Medulla oblongata (tissue), 1 donor: ENCODE measurements around the gene DPH2.

ENCODE experiments used
- DNase-seq: peaks from one replicate; pipeline ENCODE4 v3.0.0-alpha.2; 2015; ENCODE audit errors: extremely low spot score

DPH2 gene

GRCh38 chr1:43982808-43983207 is 13.0 kb downstream of the DPH2 start:
- DNase-seq: no peak

- DNase-seq: no peak
Observed at GRCh38 chr1:43983253-43983899, 13.6 kb downstream of the DPH2 start.

DNA sequence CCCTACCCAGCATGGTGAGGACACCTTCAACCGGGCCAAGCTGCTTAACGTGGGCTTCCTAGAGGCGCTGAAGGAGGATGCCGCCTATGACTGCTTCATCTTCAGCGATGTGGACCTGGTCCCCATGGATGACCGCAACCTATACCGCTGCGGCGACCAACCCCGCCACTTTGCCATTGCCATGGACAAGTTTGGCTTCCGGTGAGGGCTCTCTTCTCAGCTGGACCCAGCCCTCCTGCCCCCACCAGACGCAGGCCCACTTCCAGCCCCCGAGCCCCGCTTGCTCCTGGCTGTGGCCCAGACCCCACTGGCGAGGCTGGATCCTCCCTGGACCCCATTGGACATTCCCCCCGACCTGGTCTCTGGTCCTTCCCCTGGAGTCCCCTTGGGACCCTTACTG is 15.0 kb downstream of the DPH2 start:
- no peak for DNase-seq

GRCh38 chr1:43985984-43986595 is 16.3 kb downstream of the DPH2 start:
- no peak for DNase-seq

- no peak for DNase-seq
Observed at GRCh38 chr1:43986712-43987111, 16.9 kb downstream of the DPH2 start.

GRCh38 chr1:43987159-43987902 is 17.5 kb downstream of the DPH2 start:
- DNase-seq: no peak

- DNase-seq: no peak
Observed at GRCh38 chr1:43990271-43991199, 20.7 kb downstream of the DPH2 start.

DNA sequence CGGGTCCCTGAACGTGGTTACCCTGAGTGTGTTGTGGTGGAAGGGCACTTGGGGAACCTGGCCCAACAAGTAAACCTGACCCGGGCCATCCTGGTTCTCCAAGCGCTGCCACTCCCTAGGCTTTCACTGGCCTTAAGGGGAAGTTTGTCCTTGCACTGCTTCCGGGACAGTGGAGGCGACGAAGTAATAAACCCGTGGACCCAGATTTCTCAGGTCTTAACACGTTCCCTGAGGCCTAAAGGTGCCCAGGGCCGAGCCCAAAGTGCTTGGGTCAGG is 21.3 kb downstream of the DPH2 start:
- no peak for DNase-seq

DNA sequence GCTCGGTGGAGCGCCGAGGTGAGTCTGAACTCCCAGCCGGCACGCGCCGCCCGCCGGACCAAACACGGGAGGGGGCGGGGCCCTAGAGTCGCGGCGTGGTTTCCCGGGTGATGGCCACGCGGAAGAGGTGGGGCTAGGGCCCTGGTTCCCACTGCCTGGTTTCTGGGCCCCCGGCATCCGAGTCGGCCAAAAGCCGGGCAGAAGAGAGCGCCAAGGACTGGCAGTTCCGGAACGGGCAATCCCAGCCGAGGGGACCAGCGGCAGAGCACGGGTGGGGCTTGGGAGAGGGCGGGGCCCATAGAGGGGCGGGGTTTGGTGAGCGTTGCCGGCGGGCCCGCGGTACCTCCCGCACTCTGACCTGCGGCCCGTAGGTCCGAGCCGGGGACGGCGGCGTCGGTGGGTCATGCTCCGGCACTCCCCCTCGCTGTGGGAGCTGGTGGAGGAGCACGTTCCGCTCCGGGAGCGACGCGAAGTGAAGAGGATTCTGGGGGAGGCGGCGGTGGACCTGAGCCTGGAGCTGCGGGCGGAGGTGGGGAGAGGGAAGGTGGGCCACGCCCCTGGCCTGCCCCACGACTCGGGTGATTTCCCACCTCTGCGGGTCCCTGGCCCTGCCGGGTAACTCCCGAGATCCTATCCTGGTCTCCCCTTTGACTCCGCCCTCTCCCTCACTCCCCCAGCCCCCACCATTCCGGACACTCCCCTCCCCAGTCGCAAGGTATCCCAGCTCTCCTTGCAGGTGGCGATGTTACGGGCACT is 21.8 kb downstream of the DPH2 start, which contains the start of gene CCDC24:
CCDC24 (plus strand) TSS at position 124 of the 756 bp plus-strand sequence; CDS start at position 404, 280 bp downstream.
- DNase-seq: peak; percentile 90

GRCh38 chr1:43992232-43992995 is 22.6 kb downstream of the DPH2 start:
- no peak for DNase-seq

DNA sequence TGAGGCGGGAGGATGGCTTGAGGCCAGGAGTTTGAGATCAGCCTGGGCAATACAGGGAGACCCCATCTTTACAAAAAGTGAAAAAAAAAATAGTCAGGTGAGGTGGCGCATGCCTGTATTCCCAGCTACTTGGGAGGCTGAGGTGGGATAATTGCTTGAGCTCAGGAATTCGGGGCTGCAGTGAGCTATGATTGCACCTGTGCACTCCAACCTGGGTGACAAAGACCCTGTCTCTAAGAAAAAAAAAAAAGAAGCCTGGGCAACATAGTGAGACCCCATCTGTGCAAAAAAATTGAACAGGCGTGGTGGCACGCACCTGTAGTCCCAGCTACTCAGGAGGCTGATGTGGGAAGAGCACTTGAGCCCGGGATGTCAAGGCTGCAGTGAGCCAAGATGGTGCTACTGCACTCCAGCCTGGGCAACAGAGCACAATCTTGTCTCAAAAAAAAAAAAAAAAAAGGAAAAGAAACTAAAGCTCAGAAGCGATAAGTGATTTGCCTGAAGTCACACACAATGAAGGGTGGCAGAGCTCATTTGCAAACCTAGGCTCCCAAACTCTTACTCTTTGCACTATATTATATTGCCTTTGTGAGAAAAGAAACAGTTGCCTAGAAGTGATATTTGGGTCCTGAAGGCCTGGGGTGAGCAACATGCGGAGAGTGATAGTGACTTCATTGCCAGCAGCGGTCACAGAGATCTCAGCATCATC is 23.6 kb downstream of the DPH2 start:
- no peak for DNase-seq

GRCh38 chr1:43994071-43994470 is 24.3 kb downstream of the DPH2 start:
- no peak for DNase-seq

- DNase-seq: peak; percentile 37
Observed at GRCh38 chr1:43994794-43995790, 25.3 kb downstream of the DPH2 start.

- peak; percentile 56 for DNase-seq
Observed at GRCh38 chr1:43995984-43996732, 26.3 kb downstream of the DPH2 start.

DNA sequence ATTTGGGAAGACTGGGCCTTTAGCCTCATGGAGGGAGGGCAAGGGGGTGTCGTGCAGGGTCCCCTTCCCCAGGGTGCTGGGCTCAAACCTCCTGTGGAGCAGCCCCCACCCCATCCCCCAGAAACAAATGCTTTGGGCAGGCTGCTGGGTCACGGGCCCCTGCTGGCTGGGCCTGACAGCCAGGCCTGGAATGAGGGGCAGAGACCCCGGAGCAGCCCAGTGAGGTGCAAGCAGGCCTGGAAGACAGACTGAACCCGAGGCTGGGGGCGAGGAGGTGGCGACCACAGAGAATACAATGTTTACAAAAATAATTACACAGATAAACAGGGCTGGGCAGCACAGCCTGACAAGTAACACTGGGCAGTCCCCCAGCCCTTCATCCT is 26.9 kb downstream of the DPH2 start:
- DNase-seq: no peak

DNA sequence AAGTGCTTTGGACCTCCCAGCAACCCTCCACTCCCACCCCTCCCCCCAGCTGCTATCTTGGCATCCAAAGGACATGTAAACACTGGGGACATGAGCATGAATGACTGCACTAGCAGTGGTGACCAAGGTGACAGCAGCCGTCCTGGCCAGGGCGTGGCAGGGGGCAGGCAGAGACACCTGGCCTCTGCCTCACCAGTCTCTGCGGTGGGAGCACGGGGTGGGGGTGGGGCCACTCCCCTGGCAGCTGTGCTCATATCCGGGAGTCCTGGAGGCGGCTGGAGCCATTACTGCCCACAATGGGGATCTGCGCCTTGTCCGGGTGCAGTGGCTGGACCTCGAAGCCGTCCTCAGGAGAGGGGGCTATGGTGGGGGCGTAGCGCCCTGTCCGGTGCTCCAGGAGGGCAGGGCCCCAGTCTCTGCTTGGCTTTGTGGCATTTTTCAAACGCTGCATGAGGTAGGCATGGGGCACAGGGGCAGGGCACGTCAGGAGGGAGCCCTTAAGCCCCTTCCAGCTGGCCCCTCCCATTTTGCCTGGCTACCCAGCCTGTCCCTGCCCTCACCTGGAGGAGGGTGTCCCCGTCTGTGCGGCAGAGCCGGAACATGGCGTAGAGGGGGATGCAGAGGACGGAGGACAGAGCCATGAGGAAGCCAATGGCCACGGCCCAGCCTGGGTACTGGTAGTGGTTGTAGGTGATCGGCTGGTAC is 27.6 kb downstream of the DPH2 start:
- DNase-seq: no peak

- no peak for DNase-seq
Observed at GRCh38 chr1:43998000-43998378, 28.2 kb downstream of the DPH2 start.
